A204.1 (cell line): ENCODE results near the gene CCNY.
"Not testable (repeated sequence)": the region's sequence is repeated elsewhere in the genome, so short reads cannot be mapped to it uniquely, and the experiment has no call there.

ENCODE experiments used
- FAIRE-seq: peaks from 2 replicates; lab custom pipeline; 2012; peaks lifted over from hg19 to GRCh38; lab: Jason Lieb, UNC

The CCNY gene

DNA sequence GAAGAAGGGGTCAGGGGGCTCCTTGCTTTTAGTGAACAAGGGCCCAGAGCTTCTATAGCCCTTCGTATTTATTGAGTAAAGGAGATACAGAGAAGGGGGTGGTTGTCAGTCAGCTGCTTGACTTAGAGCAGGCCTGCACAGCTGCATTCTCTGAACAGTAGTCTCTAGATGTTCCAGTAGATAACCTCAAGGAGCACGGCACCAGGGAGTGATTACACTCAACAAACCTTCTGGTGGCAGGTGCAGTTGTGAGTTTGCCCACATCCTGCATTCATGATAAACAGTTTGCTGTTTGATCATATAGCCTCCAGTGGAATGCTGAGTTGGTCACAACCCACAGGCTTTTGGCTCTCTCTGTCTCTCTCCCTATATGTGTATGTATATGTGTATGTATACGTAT is 198.8 kb downstream of the CCNY start:
- no peak for FAIRE-seq

DNA sequence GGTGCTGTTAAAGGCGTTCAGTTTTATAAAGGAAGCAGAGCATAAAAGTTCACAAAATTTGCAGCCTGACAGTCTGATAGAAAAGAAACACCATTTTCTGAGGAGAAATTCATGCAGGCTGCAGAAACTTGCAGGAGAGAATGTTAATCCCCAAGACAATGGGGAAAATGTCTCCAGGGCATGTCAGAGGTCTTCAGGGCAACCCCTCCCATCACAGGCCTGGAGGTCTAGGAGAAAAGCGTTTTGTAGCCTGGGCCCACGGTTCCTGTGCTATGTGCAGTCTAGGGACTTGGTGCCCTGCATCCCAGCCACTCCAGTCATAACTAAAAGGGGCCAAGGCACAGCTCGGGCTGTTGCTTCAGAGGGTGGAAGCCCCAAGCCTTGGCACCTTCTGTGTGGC is 200.5 kb downstream of the CCNY start:
- no peak for FAIRE-seq

DNA sequence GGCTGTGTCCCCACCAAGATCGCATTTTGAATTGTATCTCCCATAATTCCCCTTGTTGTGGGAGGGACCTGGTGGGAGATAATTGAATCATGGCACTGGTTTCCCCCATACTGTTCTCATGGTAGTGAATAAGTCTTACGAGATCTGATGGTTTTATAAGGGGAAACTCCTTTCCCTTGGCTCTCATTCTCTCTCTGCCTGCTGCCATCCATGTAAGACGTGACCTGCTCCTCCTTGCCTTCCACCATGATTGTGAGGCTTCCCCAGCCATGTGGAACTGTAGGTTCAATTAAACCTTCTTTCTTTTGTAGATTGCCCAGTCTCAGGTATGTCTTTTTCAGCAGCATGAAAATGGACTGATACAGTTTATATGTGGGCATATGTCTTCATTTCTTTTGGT is 201.6 kb downstream of the CCNY start:
- not testable (repeated sequence) for FAIRE-seq

DNA sequence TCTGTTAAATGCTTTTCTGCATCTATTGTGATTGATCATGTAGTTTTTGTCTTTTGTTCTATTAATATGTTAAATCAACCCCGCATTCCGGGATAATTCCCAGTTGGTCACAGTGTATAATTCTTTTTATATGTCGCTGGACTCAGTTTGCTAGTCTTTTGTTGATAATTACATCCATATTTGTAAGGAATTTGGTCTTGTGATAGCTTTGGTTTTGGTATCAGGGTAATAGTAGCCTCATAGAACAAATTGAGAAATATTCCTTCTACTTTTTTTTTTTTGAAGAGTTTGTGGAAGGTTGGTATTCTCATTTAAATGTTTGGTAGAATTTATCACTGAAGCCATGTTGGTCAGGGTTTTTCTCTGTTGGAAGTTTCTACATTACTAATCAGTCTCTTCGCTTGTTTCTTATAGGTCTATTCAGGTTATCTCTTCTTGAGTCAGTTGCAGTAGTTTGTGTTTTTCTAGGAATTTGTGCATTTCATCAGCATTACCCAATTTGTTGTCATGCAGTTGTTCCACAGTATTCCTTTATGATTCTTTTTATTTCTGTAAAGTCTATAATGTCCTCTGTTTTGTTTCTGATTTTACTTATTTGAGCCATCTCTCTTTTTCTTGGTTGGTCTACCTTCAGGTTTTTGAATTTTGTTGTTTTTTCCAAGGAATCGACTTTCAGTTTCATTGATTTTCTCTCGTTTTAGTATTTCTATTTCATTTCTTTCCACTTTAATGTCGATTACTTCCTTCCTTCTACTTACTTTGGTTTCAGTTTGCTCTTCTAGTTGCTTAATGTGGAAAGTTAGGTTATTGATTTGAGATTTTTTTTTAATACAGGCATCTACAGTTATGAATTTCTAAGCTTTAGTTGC is 204.2 kb downstream of the CCNY start:
- no peak for FAIRE-seq

DNA sequence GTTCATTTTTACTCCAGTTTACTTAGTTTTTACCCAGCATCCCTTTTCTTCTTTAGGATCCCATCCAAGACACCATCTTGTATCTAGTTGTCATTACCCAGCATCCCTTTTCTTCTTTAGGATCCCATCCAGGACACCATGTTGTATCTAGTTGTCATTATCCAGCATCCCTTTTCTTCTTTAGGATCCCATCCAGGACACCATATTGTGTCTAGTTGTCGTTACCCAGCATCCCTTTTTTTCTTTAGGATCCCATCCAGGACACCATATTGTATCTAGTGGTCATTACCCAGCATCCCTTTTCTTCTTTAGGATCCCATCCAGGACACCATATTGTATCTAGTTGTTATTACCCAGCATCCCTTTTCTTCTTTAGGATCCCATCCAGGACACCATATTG is 205.4 kb downstream of the CCNY start:
- FAIRE-seq, result no peak

DNA sequence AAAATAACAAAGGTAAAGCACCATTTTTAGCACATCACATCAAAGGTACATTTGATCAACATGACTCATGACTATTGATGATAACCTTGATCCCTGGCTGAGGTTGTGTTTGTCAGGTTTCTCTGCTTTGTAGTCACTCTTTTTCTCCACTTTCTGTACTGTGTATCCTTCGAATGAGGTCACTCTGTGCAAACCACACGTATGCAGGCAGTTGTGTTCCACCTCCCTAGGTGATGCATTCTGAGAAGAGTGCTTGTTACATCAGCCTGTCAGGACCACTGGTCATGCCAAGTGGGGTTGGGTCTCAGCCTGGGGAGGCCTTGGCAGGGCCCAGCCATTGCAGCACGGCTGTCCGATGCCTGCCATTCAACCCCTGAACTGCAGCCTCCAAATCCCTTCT is 206.0 kb downstream of the CCNY start:
- no peak for FAIRE-seq

DNA sequence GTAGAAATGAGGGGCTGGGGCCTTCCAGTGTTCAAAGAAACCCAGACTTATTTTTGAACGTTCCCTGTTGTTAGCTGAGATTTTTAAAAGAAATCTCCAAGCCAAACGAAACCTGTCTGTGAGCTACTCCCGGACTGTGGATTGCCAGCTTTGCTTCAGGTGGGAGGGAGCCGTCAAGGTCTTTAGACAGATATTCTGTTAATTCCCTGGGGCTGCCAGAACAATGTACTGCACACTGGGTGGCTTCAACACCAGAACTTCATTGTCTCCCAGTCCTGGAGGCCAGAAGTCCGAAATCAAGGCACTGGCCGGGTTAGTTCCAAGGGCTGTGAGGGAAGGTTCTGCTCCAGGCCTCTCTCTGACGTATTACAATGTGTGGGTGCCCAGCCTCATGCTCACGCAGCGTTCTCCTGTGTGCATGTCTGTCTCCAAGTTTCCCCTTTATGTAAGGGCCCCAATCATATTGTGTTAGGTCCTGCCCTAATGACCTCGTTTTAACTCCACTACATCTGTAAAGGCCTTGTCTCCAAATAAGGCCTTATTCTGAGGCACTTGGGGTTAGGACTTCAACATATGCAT is 208.9 kb downstream of the CCNY start:
- no peak for FAIRE-seq

DNA sequence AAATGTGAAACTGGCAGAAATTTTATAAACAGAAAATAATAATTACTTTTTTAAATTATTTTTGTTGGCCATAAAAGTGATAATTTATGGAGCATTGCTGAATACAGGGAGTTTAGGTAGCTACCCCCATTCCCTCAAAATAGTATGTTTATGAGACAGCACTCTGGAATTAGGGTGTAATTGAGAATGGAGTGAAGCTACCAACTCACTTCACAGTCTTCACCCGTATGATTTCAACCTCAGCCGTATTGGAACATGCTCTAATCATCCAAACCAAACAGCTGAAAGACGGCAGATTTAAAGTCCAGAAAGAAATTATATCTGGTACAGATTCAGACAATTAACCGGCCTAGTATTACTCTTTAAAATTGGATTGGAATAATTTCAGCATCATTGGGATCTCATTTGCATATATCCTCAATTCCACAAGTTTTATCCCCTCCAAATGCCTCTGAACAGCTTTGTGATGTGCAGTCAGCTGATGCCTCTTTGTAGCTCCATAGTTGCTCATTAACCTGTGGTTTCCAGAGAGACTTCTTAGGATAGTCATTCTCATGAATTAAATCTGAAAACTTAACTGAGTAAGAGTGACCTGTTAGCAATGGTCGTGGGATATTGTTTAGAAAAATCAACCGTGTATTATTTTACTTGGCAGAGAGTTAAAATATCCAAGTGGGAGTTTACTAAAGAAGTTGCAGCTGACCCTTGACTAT is 209.7 kb downstream of the CCNY start:
- FAIRE-seq, result no peak

DNA sequence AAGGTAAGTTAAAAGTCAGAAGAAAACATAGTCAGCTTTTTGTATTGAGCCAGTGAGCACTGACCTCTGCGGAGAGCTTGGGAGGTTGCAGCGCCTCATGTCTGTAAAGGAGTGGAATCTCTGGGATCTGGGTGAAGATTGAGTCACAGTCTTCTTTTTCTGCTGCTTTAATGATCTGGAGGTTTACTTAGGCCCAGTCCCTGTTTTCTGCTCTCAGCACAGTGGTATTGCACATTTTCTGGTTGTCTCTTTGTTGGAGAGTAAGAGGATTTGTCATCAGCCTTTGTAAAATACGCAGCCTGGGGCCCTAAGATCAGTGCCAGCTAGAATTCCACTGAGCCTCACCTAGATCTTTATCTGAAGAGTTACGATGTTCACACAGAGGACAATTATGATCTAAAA is 210.5 kb downstream of the CCNY start:
- FAIRE-seq, result no peak

DNA sequence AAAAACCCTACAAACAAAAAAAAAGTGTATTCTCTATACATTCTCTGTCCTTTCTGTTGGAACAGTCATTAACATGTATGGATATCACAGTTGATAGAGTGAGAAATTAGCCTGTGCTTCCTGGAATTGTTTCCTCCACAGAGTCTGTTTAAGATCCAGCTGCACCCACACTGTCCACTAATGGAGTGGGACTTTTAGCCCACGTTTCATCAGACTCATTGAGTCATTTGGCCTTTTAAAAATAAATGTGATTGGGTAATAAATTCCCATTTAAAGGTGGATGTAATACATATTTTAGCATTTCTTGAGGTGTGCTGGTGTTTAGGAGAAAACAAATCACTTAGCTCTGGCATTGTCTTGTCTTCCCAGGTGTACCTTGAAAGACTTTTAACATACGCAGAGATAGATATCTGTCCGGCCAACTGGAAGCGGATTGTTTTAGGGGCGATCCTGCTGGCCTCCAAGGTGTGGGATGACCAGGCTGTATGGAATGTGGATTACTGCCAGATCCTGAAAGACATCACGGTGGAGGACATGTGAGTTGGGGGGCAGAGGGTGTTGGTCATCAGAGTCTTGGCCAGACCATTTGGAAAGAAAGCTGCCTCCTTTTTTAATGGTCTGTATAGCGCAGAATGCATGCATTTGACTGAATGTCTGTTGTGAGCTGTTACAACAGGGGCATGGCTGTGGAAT is 216.5 kb downstream of the CCNY start:
- FAIRE-seq, result no peak

DNA sequence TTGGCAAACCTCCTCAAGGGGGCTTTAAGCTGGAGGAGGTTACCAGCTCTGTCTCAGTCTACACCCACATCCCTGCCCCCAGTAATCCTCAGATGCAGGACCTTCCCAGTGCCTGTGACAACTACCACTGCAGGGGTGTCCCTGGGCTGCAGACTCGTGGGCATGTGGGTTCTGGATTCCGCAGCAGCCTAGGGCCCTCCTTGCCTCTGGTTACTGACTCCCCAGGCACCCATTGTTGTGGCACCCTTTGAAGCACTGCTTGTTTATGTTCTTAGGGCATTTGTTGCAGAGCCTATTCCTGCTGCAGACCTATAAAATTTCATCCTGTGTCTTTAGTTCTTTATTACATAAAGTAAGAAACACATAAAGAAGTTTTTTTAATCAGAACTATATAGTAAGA is 217.7 kb downstream of the CCNY start:
- FAIRE-seq, result no peak

DNA sequence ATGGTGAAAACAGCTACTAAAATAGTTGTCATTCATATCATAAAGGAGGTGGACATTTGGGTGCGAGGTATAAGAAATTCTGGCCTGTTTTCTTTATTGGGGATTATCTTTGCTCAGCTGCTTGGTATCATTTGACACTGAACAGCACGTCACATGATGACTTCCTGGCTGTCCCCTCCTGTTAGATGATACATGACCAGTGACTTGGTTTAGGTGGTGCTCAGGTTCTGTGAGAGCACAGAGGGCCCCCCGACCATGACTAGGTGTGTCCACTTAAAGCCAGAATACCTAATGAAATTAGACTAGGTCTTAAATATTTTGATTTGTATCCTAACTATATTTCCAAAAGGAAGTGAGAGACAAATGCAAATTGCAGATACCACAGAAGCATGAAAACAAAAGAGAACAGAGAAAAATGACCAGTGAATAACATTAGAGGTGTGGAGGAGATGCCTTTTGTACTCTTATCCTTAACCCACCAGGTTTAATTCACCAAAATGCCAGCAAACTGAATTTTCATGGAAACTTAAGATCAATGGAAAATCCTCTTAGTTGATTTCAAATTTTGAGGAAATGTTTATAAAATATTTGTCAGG is 218.2 kb downstream of the CCNY start:
- no peak for FAIRE-seq

DNA sequence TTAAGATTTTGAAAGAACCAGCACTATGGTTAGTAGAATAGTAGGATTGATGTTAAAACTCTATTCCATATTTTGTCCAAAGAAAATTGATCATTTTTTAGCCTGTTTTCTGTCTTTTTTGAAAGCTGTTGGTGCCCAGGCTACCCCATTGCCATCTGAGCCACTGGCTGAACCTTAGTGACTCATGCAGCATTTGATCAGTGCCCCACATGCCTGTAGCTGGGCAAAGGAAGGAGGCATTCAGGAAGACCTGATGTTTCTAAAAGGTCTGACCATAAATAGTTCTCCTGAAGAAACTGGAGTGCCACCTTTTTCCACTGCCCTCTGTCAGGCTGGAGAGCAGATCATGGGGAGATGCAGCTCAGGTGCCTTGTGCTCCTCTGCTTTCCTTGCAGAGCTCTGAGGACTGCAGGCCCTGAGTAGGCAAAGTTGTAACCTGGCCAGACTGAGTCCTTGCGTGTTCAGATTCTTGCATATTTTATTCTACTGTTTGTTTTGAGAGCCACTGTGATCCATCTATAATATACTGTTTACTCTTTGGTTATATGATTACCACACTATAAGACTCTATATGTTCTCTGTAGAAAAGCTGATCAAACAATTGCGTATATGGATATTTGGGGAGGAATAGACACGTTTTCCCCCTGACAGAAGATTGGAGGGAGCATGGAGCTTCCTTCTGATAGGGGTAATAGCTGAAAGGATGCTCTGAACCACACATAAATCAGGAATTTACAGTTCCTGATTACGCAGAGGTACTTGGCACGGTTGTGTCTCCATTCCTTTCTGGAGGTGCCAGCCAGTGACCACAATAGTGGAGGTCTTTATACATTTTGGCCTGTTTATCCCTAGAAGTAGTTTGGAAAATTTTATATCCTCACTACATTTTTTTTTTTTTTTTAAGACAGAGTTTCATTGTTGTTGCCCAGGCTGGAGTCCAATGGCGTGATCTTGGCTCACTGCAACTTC is 219.9 kb downstream of the CCNY start:
- FAIRE-seq, result no peak

DNA sequence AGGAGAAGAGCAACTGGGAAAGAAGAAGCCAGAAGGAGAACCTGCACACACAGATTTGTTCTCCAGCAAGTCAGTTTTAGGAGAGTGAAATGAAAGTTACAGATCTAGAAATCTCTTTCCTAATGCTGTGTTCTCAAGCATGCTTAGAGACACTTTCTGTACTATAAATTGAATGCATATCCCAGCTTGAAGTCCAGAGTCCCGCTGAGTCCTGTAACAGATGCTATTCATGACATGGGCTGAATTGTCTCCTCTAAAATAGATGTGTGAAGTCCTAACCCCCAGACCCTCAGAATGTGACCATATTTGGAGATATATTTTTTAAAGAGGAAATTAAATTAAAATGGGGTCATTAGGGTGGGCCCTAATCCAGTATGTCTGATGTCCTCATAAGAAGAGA is 222.0 kb downstream of the CCNY start:
- no peak for FAIRE-seq

DNA sequence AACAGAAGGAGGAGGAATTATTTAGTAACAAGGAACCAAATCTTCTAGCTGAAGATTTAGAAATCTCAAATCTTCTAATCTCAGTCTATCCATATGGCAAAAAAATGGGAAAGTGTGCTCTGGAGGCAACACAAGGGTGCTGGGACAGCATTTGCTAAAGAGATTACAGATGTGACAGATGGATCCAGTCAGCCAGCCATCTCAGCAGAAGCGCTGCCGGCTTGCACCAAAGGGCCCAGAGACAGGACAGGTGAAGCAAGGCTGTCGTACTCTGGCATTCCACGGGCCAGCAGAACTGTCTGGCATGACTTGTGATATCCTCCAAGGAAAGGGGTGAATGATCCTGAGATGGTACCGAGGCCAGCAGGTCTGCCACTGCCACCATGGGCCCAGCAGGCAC is 223.1 kb downstream of the CCNY start:
- no peak for FAIRE-seq

DNA sequence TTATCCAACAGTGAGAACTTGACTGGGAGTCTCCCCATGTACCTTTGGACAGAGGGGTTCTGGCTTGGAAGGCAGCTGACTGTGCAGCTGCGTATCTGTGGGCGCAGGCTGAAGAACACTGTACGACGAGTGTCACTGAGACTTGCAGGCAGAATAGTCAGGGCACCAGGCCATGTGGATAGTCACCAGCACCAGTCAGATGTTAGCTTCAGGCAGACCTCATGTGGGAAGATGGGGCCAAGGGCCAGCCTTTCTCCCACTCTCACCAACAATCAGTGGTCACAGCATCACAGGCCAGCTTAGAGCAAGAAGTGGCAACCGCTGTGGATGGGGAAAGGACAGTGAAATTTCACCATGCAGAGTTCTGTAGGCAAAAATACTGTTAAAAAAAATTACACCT is 225.4 kb downstream of the CCNY start:
- no peak for FAIRE-seq

DNA sequence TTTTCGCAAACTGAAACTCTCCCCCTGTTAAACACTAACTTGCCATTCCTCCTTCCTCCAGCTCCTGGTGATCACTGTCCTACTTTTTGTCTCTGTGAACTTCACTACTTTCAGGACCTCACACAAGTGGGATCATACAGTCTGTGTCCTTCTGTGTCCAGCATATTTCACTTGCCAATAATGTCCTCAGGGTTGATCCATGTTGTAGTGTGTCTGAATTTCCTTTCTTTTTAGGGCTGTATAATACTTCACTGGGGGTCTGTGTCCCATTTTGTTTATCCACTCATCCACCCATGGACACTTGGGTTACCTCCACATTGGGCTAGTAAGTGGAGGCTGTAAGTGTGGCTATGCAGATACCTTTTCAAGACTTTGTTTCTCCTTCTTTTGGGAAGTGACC is 226.1 kb downstream of the CCNY start:
- no peak for FAIRE-seq

DNA sequence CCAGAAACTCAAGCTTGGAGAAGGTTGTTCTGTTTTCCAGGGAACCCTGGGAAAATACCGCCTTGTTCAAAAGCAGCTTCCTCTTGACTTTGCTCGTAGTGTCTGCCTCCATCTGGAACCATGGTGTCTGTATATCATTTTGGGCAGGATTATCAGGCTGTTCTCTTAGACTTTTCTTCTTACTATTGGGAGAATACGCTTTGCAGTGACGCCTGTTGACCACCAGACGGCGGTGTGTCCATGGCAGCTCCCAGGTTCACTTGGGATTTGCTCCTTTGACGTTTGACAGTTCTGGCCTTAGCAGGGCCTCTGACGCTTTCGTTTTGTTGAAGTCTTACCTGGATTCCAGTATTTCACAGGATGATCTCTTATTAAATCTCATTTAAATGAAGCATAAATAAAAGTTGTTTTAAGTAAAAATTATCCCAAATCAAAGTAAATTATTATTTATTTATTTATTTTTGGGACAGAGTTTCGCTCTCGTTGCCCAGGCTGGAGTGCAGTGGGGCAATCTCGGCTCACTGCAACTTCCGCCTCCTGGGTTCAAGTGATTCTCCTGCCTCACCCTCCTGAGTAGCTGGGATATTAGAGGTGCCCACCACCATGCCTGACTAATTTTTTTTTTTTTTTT is 227.1 kb downstream of the CCNY start:
- peak; percentile 73 for FAIRE-seq

DNA sequence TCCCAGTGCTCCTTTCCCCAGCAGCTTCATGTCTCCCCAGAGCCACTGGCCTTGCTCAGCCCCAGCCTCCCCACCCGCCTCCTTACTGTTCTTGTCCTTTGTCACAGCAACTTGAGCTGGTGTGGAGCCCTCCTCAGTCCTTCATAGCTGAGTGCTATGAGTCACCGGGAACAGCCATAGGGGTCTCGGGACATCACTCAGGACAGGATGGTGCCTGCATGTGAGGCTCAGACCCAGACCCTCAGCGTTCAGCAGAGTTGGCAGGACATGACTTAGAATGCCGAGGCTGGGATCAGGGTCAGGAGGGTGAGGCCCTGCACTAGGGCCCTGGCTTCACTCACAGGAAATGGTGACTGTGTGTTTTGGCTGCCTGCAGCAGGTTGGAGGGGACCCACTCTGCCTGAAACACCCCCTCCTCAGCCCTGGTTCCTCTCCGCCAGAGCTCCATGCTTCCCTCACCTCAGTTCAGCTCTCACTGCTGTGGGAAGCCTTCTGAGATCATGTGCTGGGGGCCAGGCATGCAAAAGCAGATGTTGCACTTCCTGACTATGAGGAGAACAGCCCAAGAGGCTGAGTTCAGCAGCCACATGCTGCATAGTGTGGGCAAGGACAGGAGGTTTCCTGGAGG is 228.1 kb downstream of the CCNY start:
- no peak for FAIRE-seq

DNA sequence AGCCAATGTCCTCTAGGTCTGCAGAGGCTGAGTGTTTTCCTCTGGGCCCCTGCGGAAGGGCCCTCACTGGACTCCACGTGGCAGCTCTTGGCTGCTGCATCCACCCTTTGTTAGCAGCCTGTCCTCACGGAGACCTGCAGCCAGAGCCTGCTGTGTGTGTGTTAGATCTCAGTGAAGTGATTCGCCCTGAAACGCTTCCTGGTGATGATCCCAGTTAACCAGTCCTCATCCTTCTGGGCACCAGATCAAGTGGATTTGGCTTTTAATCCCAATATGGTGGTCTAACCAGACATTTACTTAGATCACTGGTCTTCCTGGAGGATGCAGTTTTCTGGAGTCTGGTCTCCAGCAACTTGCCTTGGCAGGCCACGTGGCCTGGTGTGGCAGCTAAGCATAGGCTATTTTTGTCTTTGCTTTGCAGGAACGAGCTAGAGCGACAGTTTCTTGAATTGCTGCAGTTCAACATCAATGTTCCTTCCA is 229.3 kb downstream of the CCNY start:
- no peak for FAIRE-seq
